Measurements from ENCODE around the gene UBAP2.

UBAP2 gene, protein sequence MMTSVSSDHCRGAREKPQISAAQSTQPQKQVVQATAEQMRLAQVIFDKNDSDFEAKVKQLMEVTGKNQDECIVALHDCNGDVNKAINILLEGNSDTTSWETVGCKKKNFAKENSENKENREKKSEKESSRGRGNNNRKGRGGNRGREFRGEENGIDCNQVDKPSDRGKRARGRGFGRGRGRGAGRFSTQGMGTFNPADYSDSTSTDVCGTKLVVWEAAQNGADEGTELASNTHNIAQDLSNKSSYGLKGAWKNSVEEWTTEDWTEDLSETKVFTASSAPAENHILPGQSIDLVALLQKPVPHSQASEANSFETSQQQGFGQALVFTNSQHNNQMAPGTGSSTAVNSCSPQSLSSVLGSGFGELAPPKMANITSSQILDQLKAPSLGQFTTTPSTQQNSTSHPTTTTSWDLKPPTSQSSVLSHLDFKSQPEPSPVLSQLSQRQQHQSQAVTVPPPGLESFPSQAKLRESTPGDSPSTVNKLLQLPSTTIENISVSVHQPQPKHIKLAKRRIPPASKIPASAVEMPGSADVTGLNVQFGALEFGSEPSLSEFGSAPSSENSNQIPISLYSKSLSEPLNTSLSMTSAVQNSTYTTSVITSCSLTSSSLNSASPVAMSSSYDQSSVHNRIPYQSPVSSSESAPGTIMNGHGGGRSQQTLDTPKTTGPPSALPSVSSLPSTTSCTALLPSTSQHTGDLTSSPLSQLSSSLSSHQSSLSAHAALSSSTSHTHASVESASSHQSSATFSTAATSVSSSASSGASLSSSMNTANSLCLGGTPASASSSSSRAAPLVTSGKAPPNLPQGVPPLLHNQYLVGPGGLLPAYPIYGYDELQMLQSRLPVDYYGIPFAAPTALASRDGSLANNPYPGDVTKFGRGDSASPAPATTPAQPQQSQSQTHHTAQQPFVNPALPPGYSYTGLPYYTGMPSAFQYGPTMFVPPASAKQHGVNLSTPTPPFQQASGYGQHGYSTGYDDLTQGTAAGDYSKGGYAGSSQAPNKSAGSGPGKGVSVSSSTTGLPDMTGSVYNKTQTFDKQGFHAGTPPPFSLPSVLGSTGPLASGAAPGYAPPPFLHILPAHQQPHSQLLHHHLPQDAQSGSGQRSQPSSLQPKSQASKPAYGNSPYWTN

DNA sequence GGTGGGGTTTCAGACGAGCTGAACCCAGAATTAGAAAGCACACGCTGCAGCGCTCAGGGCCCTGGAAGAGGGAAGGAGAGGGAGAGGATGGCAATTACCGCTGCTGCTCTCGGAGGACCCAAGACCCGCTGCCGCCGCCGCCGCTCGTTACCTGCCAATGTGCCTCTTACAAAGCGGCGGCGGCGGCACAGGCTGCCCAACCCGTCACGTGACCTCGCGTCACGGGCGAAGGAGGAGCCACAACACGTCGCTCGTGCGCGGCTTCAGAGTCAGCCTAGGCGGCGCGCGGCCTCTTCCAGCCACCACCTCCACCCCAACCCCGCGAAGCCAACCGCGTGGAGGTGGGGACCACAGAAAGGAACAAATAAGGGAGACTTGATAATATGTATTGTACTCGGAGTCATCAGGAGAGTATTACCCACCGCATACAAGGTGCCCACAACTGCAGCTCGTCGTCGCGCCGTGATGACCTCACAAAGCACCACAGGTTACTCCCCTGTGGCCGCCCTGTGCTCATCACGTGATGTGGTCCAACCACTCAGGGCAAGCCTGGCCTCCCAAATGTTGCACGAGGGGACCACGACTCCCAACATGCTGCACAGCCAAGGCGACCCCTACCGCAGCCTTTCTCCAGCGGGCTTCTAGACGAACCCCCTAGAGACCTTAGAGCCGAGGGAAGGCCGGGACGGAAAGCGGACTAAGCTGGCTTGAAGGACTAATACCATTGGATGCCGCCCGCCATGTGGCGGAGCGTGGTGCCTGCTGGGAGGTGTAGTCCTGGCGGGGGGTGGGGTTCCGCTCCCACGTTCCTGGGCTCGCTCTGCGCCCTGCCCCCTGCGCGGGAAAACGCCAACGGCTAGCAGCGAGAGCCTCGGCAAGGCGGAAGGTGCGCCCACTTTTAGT lies at the start of gene UBAP2:
UBAP2 (minus strand) TSS at position 161 of the 903 bp plus-strand sequence. CDS start 31,739 bp downstream, outside the sequence.
- DNase-seq: peak; percentile 98

DNA sequence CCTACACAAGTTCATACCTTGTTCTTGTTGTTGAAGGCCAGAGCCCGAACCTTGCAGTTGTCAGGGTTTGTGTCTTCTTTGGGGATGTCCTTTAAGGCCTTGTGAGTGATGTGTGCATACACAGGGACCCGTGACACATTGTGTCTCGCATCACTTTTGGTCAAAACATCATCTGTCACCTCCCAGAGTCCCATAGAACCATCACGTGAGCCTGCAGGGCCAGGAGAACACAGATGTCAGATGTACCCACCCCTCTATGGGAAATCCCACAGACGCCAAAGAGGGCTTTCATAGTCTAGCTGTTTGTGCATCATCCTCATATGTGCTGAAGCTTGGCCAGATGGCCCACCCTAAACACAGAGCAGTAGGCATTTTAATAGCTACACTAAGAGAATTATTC lies 49.6 kb upstream of the UBAP2 start:
- DNase-seq: no peak

DNA sequence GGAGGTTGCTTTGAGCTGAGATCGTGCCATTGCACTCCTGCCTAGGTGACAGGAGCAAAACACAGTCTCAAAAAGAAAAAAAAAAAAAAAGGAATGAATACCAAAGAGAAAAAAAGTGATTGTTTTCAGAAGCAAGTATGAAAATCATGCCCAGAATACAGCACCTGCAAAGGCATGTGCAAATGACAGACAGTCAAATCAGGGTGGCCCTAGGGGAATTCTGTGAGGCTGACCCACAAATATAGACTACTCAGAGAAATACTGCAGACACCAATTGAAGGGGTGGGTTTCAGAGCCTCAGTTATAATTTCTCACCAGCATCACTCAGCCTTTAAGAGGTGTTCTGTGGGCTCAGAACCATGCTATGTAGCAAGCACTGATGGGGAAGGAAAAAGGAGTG lies 49.2 kb upstream of the UBAP2 start:
- DNase-seq: no peak

DNA sequence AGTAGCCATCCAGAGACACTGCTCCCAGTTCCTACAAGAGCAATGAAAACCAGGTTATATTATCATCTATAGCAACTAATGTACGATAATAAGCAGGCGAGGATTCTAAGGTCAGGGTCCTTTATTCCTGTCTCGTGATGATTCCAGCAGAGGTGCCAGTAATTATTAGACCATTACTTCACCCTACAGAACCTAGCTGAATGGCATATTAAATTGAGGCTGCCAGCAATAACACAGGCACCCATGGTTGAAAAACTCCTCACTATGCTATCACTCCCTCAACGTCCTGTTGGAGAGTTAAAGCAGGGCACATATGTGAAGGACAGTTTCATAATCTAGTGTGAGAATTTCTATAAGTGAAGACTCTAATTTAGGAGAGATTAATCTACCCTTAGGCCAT lies 48.1 kb upstream of the UBAP2 start:
- no peak for DNase-seq

DNA sequence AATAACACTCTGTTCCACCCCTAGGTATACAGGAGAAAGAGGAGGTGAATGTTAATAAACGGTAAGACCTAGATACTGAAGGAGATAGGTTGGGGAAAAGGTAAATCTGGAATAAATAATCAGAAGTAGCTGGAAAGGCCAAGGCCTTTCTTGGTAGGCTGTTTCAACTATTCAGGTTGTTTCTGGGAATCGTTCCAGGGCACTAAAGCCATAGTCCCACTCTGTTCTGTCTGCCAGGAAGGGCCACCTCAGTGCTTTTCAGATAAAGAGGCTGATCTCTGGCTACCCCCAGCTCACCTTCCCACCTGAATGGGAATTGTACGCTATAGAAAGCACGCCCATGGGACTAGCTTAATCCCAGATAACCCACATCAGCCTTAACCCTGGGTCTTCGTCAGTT lies 44.9 kb upstream of the UBAP2 start:
- DNase-seq: no peak

DNA sequence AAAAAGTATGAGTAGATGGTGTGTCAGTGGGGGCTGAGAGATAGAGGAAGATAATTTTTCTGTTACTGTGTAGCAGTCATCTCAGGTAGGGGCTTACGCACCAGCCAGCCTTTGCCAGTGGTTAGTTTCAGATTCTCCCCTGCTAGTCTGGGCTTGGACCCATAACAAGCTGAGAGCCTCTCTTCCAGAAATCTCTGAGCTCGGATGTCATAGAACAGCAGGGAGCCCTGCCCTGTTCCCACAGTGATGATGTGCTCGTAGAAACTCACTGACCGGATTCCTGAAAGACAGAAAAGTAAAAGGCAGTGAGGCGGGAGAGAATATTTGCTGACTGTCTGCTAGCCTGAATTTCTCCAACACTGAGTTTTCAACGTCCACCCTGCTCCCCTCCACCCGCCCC lies 40.6 kb upstream of the UBAP2 start:
- DNase-seq: no peak

DNA sequence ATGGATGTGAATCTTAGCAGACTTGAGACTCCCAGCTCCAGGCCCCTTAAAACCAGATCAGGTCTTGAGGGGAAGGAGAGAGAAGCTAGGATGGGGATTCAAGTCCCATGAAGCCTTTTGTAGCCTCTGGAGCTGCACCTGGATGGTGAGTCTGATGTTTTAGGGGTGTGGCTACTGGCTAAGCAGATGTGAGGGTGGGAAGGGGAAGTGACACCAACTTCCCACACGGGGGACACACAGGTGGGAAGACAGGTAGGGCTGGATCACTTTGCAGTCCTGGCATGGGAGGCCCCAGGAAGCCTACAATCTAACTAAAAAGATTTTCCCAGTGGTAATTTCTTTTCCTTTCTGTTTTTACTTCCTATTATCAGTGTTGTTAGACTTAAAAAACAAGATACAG lies 38.7 kb upstream of the UBAP2 start:
- DNase-seq: no peak

DNA sequence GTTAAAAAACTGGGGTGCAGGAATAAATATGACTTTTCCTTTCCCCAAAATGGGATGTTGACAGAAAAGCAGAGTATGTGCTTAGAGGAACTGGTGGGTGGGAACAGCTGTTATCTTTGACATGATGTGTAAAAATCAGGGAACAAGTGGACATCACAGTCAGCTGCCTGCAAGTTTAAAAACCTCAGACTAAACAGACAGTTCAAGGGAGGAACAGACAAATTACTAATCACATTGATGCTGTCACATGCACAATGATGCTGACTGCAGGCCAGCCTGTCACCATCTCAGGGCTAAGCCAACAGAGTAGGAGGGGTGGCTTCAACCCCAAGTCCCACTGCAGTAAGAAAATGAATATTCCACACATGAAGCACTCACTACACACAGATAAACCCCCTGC lies 38.2 kb upstream of the UBAP2 start:
- no peak for DNase-seq

DNA sequence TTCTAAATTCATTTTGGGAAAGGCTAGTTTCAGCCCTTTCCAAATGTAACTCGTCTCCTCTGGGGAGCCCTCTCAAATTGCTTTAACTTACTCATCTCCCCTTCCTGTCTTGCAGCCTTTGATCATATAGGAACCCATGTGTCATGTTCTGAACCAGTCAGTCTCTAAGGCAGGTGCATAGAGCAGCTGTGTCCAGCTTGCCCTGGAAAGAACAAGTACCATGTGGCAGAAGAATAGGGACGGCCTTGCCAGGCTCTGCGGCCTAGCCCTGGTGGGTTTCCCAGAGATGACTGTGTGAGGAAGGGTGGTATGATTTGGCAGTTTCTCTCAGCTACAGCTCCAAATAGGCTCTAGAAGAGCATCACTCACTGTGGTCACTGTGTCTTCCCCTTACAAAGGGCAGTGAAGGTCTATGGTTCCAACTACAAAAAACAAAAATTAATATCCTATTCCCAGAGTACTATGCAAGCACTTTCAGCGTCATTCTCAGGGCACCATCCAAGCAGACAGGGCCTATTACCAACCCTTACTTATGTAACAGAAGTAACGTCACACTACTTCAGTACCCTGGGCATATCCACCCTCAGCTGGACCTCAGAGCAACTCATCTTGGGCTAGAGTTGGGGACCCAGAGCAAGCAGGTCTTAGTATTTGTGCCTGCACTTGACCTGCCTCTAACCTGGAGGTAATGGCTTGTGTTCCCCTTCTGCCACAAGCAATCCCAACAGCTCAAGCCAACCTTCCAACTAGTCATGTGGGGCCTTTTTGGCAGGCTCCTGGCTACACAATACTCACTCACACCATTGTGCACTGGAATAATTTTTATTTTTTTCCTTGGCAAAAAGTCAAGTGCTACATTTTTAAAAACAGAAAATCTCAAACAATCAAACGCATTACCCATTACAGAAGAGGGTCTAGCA lies 37.2 kb upstream of the UBAP2 start:
- DNase-seq: no peak

DNA sequence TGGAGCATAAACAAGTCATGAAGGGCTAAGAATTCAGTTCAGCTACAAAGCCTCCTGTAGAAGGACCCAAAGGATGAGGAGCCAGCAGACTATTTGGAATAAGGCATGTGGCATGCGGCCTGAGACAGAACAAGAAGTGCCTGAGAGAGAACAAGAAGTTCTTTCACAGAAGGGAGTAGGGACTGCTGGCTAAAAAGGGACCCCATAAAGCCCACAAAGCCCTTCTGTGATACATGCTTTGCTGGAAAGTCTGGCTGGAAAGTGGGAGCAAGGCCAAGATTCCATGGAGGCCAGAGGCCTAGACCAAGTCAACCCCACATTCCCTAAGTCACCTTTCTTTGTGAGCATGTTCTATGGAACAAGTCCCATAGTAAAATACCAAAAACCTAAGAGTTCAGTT lies 35.9 kb upstream of the UBAP2 start:
- DNase-seq: no peak

DNA sequence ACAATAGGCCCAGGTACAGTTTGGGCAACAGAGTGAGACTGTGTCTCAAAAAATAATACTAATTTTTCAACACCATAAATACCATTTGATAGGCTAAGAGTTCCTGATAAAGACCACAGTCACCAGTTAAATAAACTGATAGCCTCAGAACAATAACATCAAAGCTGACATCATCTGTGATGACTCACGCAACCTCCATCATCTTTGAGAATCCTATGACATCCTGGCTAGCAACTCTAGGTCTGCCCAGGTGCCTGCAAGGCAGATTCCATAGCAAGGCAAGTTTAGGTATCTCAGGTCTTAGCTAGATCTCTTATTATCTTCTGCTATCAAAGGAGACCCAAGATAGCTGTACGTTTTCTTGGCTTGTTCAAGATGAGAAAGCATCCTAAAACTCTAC lies 30.5 kb upstream of the UBAP2 start:
- DNase-seq: peak; percentile 59

DNA sequence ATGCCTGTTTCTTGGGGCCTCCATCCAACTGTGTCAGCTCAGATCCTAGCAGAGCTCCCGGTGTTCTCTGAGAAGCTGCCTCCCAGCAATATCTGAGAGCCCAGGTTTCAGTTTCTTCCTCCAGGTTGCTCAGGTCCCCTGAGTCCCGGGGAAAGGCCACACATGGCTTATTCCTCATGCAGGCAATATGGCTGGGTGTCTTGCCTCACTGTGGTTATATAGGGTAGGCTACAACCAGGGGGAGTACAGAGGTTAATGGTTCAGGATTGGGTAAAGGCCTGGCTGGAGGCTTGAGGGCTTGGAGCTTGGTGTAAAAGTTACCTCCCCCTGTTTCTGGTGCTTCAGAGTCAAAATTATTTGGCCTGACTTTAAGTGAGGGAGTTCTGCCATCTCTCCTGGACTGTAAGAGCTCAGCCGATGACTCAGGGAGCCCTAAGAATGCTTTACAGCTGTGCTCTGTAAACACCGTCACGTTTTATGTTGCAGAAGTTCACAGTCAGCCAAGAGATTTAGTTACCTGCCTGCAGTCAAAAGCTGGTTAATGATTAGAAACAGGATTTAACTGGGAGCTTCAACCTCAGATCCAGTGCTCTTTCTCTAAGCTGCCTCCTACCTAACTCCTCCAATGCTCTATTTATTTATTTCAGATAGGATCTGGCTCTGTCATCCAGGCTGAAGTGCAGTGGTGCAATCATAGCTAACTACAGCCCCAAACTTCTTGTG lies 24.3 kb upstream of the UBAP2 start:
- peak; percentile 75 for DNase-seq

DNA sequence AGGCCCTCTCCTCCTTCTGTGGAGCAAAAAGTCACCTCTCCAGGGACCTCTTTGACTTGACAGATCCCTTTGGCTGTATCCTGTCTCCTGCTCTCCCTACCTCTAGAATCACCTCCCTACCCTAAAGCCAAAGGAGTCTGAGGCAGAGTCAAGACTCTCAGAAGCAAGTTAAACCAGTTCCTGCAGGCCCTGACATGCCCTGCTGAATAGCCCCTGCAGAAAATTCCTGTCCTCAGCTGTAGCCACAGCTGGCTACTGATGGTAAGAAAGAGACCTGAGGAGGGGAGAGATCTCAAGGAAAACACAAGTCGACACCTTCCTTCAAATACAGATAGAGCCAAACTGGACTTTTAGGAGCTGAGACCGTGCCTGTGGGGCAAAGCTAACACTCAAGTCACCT lies 23.7 kb upstream of the UBAP2 start:
- DNase-seq: no peak

DNA sequence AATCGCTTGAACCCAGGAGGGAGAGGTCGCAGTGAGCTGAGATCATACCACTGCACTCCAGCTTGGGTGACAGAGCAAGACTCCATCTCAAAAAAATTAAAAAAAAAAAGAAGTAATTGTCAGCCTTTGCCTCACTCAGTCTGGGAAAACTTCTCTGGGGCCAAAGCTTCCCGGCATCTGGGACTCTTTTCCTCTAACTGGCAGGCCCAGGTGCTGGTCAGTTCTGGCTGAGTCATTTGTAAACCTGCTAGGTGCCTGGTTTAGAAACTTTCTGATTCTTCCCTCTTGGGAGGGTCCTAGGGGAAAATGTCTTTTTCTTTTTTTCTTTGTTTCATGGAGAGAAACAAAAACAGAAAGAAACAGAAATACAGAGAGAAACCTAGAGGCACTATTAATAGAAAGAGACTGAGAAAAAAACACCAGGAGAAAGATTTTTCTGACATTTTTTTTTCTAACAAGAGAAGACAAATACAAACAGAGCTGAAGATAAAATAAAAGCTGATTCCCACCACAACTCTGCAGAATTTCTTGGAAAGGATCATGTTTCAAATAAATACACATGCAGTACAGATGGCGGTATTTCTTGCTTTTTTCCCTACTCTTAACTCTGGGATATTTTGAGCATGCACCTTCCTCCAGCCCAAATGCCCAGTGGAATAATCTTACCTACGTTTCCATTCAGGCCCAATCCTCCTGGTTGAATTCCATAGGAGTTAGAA lies 22.1 kb upstream of the UBAP2 start:
- no peak for DNase-seq

DNA sequence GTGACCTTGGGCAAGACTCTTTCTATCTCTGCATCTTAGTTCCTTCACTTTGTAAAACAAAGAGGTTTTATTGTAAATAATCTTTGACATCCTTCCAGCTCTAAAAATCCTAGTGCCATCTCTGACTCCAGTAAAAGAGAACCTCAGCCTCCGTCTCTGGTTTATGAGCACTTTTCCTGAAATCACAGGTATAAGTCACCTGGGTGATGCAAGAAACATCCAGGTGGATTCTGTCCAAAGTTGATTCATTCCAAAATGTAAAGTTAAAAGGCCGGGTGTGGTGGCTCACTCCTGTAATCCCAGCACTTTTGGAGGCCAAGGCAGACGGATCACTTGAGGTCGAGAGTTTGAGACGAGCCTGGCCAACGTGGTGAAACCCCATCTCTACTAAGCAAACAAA lies 21.1 kb upstream of the UBAP2 start:
- DNase-seq: no peak

DNA sequence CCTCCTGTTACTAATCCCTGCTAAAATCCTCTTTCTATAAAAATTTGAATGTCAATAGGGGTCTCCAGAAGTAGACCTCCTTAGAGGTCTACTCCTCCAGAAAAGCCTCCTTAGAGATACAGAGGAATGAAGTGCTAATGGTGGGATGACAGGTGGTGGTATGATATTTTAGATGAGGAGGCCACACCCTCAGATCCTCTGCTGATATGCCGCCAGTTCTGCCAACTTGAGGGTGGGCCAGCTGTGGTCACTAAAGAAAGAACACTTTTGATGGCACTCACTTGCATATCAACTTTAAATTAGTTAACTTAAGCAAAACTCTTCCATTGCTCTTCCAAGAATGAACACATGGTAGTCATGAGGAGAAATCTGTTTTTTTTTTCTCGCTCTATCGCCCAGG lies 16.9 kb upstream of the UBAP2 start:
- DNase-seq: no peak

DNA sequence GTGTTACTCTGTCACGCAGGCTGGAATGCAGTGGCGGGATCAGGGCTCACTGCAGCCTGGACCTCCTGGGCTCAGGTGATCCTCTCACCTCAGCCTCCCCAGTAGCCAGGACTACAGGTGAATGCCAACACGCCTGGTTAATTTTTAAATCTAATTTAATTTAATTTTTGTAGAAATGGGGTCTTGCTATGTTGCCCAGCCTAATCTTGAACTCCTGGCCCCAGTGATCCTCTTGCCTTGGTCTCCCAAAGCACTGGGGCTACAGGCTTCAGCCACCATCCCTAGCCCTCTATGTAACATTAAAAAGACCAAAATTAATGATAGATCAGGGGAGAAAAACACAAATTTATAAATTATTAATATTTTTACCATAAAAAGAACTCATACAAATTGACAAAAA lies 11.3 kb upstream of the UBAP2 start:
- no peak for DNase-seq

DNA sequence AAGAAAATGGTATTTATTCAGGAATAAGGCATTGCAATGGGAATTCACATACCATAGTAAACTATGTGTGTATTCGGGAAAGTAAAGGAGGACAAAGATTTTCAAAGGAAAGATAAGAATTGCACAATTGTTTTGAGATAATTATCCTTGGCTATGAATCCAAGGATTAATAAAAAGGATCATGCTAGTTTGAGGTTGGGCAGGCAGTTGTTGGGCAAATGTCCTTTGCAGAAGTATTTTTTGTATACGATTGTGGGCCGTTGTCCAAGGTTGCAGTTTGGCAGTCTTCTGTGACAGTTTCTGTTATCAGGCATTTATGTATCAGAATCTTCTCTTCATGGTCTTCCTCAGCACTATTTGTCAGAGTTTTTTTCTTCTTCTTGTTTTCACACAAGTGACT lies 10.6 kb upstream of the UBAP2 start:
- no peak for DNase-seq

DNA sequence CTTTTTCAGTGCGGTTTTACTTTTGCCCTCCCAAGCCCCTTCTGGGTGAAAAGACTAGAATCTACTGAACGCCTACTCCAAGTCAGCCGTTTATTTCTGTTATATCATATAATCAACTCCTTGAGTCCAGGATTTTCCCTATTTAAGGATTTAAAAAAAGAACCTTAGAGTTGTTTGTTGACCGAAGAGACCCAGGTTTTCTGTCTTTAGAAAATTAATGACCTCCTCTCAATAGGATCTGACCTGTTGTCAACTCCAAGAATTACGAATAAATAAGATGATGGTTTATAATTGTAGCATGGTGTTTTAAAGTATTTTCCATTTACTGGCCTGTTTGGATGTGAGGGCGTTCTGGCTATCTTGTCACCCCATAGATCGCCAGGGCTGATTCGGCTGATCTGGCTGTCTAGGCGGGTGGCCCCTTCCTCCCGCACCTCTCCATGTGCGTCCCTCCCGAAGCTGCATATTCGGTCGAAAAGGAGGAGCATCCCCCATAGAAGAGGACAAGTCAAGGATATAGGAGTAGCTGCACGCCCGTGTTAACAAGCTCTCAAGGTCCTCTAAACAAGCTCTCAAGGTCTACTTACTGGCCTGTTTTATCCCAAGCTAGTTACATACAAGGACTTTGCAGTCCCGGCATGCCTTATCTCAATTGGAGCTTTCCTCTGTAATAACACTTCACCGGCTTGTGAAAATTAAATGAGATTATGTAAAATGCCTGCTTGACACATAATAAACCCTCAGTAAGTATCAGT lies 1.1 kb upstream of the UBAP2 start:
- DNase-seq: no peak

All from EL (cell line).